H1 (cell line): Measurements from ENCODE around the gene EIF3B. TPM values are rescaled to one million over a fixed set of nuclear protein-coding genes. Genes with fewer than 3 reads are reported as not detected.

ENCODE experiments used
- HDAC2 ChIP-seq, 2 experiments: fragments of 300-600 bp in 1 of 2; sonication (generic) in 1 of 2; IDR thresholded peaks; 2 replicates each; pipeline ENCODE4 v1.6.1; 2011 to 2012; ENCODE audit warnings: low read depth in 2 of 2, low read length in 2 of 2, mild to moderate bottlenecking in 2 of 2, moderate library complexity in 2 of 2, borderline replicate concordance in 1 of 2, inconsistent platforms in 1 of 2
- POU5F1 ChIP-seq: IDR thresholded peaks from 2 replicates; pipeline ENCODE4 v1.6.1; 2011; ENCODE audit warnings: low read depth, mild to moderate bottlenecking, low read length, moderate library complexity
- TCF12 ChIP-seq: IDR thresholded peaks from 2 replicates; pipeline ENCODE4 v1.6.1; 2011; ENCODE audit warnings: low read depth, mild to moderate bottlenecking, low read length
- polyA plus RNA-seq, 7 experiments: library from polyadenylated mRNA; depleted of rRNA in 3 of 7; stranded (reverse) in 5 of 7; unstranded in 2 of 7; fragments of >200 nt in 5 of 7; fragments of 200-250 nt in 2 of 7; gene quantifications; 1 replicate in 5 of 7; 2 replicates in 1 of 7; 4 replicates in 1 of 7; pipeline versions ENCODE4 v1.2.1 to v1.2.3, GENCODE V29; 2011 to 2013; ENCODE audit warnings: missing spikeins in 2 of 7, mixed read lengths in 2 of 7
- total RNA-seq: library from RNA; stranded (reverse); fragmentation: NEBNext Ultra II Directional; extraction: Animal tissue kit (Norgen Biotek cat#: 25700); gene quantifications from 2 replicates; pipeline ENCODE4 v1.2.1, GENCODE V29; 2021

Gene EIF3B
- total and polyA plus RNA-seq, 2 of the 8 experiments (the other 6 are each of a cell fraction or from before 2014, with no cell fraction given), result 167 to 316 TPM

DNA sequence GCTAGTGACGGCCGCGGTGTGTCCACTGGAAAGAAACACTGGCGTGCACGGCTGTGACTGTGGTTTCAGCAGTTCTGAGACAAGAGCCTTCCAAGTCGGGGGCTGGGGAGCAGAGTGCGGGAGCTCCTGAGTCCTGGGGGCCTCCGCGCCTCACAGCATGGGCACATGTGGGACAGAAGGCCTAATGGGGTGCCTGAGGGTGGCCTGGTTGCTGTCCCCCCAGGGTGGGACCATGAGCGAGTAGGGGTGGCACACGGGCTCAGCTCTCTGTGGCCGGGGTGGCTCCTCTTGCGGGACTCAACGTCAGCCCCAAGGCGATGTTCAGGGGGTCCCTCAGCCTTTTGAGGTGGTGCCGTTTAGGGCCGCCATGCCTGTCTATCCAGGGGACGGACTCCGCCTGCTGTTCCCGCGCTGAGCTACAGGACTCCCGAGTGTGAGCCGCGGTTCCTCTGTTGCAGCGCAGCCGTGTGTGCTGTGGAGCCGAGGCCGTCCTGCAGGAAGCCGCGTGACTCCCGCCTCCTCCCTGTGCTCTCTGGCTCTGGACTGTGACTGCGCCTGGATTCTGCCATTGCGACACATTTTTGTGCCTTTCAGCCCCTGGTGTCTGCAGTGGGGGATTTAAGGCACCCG is 25.3 kb downstream of the EIF3B start (continued):
- TF ChIP-seq POU5F1 (no peak), HDAC2 (IDR thresholded peaks at IDR 0.05; ENCODE audit: borderline replicate concordance in 1 of 2, low read depth in 2 of 2, low read length in 2 of 2) (no peak), TCF12 (no peak)
